HG02840 (cell line): ENCODE data around the gene MDH2.
A peak's percentile ranks its signal among the peaks of the same experiment; 100 is the strongest.
"Not testable (repeated sequence)": the region's sequence is repeated elsewhere in the genome, so short reads cannot be mapped to it uniquely, and the experiment has no call there.

Experiments used
- ATAC-seq: cut with Tn5 transposase; IDR thresholded peaks from one replicate; pipeline ENCODE4 v1.9.1; 2021; ENCODE audit warnings: mild to moderate bottlenecking, moderate library complexity, moderate number of reproducible peaks; ENCODE audit not compliant: unreplicated experiment, low FRiP score

MDH2 gene

GRCh38 chr7:76044375-76044865 lies 3.5 kb upstream of the MDH2 start:
- no peak for ATAC-seq

DNA sequence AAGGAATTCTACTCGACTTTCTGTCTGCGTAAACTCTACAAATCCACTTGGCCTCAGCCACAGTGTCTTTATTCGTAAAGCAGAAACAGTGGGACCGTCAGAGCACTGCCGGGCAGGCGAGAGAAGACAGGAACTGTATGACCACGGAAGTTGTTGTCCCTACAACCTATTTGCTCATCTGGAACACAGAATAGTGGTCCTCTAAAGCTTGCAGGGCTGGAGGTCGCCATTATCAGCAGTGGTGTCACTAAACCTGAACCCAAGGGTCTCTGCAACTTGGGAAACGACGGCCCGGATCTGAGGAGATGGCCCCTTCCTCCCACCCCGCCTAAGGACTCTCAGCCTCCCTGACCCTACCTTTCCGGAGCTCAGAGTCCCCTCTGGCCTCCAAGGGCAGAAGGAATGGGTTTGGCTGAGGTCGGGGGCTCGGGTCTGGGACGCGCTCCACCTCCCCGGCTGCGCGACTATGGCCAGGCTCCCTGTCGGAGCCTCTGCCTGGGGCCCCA lies 548 bp upstream of the MDH2 start:
- peak; percentile 11 for ATAC-seq

- ATAC-seq: no peak
Observed at GRCh38 chr7:76048668-76048988, 722 bp downstream of the MDH2 start.

DNA sequence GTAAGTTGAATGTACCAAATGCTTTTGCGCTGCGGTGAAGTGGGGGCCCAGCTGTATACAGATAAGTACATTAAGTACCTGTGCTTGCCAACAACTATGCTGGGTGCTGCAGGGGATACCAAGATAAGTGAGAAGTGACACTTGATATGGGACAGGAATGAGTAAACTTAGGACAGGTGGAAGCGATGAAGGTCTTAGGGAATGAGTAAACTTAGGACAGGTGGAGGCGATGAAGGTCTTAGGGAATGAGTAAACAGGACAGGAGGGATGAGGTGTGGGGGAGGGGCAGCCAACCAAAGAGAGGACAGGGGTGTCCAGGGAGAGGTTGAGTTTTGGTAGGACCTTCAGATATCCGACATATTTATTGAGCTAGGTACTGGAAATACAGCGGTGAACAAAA lies 1.4 kb downstream of the MDH2 start:
- ATAC-seq: no peak

- no peak for ATAC-seq
Observed at GRCh38 chr7:76050545-76050944, 2.6 kb downstream of the MDH2 start.

DNA sequence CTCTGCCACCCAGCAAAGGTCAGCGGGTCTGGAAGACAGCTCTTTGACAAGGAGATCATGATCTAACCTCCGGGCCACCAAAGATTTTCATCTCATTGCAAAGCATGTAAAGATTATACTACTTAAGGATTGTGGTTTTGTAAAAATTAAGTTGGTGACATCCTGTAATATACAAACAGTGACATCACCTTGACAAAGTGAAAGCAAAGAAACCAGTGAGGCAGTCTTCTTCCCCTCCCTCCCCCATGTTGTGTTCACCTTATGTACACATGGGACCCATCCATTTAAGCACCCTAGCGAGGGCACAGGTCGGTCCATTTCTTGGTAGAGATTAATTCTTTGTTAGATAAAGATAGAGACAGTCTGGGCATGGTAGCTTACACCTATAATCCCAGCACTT lies 3.9 kb downstream of the MDH2 start:
- no peak for ATAC-seq

DNA sequence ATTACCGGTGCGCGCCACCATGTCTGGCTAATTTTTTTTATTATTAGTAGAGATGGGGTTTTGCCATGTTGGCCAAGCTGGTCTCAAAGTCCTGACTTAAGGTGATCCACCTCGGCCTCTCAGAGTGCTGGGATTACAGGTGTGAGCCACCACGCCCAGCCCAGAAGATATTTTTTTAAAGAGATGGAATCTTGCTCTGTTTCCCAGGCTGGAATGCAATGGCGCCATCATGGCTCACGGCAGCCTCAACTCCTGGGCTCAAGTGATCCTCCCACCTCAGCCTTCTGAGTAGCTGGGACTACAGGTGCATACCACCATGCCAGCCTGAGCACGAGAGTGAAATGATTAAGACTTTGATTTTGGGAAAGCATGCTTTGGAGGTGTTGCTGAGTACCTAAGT lies 4.8 kb downstream of the MDH2 start:
- ATAC-seq: not testable (repeated sequence)

DNA sequence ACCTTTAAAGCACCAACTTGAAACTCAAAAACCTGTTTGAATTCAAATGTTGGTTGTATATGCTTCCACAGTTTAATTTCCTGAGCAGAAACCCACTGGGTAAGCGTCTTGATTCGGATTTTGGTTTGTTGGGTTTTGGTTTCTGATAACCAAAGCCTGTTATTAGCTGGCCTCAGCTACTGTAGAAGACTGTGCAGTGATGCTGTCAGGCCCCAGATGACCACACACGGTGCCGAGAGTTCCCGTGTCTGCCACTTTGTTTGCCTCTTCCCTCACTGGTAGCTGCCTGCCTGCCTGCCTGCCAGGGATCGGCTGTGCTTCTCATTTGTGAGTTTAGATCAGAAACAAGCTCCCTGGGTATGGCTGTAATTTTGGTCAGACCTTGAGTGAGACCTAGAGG lies 5.6 kb downstream of the MDH2 start:
- no peak for ATAC-seq

- ATAC-seq: no peak
Observed at GRCh38 chr7:76054123-76055120, 6.5 kb downstream of the MDH2 start.

GRCh38 chr7:76056241-76056640 lies 8.3 kb downstream of the MDH2 start:
- ATAC-seq: no peak

DNA sequence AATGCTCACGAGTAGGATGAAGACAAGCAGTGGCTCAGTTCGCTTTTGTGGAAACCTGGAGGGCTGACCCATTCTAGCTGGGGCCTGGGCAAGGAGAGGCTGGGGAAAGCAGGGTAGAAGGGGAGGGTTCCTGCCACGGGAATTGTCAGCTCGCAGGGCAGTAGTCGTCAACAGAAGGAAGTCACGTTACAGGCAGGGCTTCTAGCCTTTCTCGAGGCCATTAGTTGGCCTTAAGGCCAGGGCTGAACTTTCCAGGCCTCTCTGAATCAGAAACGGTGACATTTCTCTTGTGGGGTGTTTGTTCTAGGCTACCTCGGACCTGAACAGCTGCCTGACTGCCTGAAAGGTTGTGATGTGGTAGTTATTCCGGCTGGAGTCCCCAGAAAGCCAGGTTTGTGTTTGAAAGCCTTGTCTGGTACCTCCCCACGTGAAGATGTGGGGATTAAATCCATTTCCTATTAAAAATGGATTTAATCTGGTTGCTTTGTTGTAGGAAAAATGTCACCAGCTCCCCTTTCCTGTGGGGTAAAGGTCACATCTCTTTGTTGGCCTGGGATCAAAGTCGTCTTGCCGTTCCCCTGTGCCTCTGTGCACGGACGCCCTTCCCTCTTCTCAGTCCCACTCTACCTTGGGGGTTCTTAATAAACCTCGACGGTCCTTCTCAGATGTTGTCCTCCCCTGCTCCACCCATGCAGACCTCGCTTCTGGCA lies 9.4 kb downstream of the MDH2 start:
- ATAC-seq: no peak

DNA sequence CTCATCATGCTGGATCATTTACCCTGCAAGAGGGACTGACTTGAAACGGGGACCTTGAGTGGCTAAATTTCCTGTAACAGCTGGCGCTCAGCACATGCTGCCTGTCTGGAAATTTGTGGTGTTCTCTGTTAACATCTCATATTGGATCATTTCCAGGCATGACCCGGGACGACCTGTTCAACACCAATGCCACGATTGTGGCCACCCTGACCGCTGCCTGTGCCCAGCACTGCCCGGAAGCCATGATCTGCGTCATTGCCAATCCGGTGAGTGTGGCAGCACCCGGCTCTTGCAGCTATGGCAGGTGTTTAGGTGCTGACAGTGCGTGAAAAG lies 9.9 kb downstream of the MDH2 start:
- ATAC-seq: no peak

DNA sequence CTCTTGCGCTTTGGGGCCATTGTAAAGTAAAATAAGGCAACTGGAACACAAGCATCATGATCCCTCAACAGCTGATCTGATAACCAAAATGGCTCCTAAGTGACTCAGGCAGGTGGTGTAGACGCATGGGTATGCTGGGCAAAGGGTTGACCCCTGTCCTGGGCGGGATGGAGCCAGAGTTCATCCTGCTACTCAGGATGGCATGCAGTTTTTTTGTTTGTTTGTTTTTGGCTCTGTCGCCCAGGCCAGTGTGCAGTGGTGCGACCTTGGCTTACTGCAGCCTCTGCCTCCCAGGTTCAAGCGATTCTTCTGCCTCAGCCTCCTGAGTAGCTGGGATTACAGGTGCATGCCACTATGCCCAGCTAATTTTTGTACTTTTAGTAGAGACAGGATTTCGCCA lies 10.8 kb downstream of the MDH2 start:
- not testable (repeated sequence) for ATAC-seq

- ATAC-seq: no peak
Observed at GRCh38 chr7:76060842-76061241, 12.9 kb downstream of the MDH2 start.

DNA sequence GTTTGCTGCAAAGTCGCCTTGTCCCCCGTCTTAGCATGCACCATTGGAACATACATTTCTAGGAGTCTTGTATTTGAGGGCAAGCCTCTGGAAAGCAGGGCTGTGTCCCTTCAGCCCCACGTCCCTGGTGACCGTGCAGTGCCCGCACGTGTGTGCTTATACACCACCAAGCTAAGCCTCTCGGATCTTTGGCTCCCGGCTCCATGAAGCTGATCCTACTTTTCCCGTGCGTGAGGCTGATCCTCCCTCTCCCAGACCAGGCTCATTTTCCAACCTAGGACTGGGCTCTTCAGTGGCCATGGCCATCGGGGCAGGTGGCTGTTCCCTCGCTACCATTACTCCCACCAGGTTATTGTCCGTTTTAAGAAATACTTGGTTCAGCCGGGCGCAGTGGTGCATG lies 14.3 kb downstream of the MDH2 start:
- ATAC-seq: no peak

DNA sequence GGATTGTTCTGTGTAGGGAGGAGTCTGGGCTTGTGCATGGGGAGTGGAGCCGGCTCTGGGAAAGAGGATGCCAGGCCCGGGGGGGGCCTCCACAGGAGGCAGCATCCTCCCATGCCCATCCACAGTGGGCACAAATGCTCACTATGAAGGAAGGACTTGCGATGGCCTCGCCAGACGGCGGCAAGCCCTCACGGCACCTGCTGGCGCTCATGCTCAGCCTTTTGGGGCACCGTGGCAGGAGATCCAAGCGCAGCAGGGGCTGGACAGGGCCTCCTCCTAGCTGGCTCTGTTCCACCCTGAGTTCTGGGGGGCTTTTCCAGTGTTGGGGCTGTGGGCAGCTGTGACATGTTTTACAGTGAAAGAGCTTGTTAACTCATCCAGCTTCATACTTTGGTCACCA lies 15.2 kb downstream of the MDH2 start:
- ATAC-seq: no peak

GRCh38 chr7:76063525-76063924 lies 15.6 kb downstream of the MDH2 start:
- no peak for ATAC-seq

DNA sequence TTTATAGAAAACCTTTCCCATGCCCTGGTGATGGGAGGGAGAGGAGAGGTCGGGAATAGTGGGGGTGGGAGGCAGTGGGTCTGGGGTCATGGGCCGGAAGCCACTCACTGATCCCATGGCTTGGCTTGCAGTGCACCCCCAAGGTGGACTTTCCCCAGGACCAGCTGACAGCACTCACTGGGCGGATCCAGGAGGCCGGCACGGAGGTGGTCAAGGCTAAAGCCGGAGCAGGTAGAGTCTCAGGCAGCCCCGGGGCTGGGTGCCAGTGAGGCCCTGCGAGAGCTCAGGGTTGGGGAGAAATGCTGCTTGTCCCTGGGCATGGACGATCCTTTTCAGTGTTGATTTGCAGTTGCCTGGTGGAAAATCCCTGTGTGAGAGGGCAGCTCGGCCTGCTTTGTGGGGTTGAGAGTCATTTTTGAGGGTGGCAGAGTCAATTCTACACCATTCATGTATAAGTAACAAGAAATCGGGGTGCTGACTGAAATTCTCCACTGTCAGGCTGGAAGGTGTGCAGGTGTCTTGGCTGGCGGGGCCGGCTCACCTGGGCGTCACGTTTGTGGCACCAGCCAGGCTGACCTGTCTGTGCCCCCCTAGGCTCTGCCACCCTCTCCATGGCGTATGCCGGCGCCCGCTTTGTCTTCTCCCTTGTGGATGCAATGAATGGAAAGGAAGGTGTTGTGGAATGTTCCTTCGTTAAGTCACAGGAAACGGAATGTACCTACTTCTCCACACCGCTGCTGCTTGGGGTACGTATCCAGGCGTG lies 16.5 kb downstream of the MDH2 start:
- no peak for ATAC-seq

GRCh38 chr7:76065016-76065612 lies 17.2 kb downstream of the MDH2 start:
- no peak for ATAC-seq

DNA sequence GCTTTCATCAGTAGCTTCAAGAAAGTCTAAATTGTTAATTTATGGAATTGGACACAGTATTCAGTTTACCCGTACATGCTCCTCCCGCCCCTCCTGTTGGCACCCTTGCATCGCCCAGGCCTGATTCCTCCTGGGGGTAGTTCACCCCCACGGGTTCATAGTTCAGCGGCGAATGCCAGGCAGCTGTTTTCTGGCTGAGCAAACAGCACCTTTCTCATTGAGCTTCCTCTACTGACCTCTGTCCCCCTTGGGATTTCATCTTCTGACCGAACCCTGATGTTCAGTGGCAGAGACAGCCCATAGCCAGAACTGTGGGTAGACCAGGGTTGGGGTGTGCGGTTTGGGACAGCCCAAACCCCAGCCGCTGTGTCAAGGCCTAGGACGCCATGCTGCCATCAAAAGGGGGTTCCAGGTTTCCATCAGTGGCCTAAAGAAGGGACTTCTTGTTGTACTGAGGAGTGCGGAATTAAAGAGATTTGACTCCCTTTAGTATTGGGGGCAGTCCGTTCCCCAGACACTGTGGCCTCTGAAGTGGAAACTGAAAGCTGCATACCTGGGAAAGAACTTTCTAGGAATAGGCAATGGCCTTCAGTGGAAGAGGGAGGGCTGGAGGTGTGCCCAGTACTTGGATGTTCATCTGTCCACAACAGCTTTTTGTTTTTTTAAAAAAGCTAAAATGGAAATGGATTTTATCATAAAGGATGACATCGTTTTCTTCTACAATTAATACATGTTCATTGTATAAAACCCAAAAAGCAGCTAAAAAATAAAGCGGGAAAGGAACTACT lies 19.0 kb downstream of the MDH2 start:
- ATAC-seq: no peak
